Lung microvascular endothelial cell (primary cell): ENCODE measurements around the gene RASGRF1. TPM values are rescaled to one million over a fixed set of nuclear protein-coding genes. Genes with fewer than 3 reads are reported as not detected.
"Not testable (repeated sequence)": the region's sequence is repeated elsewhere in the genome, so short reads cannot be mapped to it uniquely, and the experiment has no call there.

Source experiments
- DNase-seq, 2 donors: peaks; one replicate each; pipeline versions ENCODE4 v3.0.0 to v3.0.0-alpha.2; 2010; ENCODE audit warnings: low read depth in 2 of 2
- total RNA-seq: library from RNA; depleted of rRNA; stranded (reverse); fragments of >200 nt; gene quantifications from 2 replicates; pipeline ENCODE4 v1.2.1, GENCODE V29; 2014

The RASGRF1 gene
- total RNA-seq = 0.65 and 1.8 TPM in 2 replicates

GRCh38 chr15:79090487-79091203, at the start of gene RASGRF1:
Gene RASGRF1, minus strand, starts transcription at chr15:79090780. Its CDS starts 282 bp downstream, at chr15:79090498.
- DNase-seq = peak in 1 of 2 donors; percentile 12

GRCh38 chr15:79136434-79137046, 46.0 kb upstream of the RASGRF1 start:
- no peak for DNase-seq

- no peak for DNase-seq
Observed at GRCh38 chr15:79133309-79133708, 42.7 kb upstream of the RASGRF1 start.

GRCh38 chr15:79132770-79133169, 42.2 kb upstream of the RASGRF1 start:
- no peak for DNase-seq

- DNase-seq = no peak
Observed at GRCh38 chr15:79132361-79132760, 41.8 kb upstream of the RASGRF1 start.

GRCh38 chr15:79130535-79131130, 40.1 kb upstream of the RASGRF1 start:
- peak in 1 of 2 donors; percentile 17 for DNase-seq

GRCh38 chr15:79129235-79129634, 38.7 kb upstream of the RASGRF1 start:
- DNase-seq = no peak

- no peak for DNase-seq
Observed at GRCh38 chr15:79128556-79128955, 38.0 kb upstream of the RASGRF1 start.

GRCh38 chr15:79124388-79124787, 33.8 kb upstream of the RASGRF1 start:
- no peak for DNase-seq

- DNase-seq = no peak
Observed at GRCh38 chr15:79122991-79123390, 32.4 kb upstream of the RASGRF1 start.

GRCh38 chr15:79122391-79122790, 31.8 kb upstream of the RASGRF1 start:
- DNase-seq = no peak

- no peak for DNase-seq
Observed at GRCh38 chr15:79121571-79121970, 31.0 kb upstream of the RASGRF1 start.

GRCh38 chr15:79117442-79118204, 27.0 kb upstream of the RASGRF1 start:
- DNase-seq = no peak

- DNase-seq = no peak
Observed at GRCh38 chr15:79116771-79117170, 26.2 kb upstream of the RASGRF1 start.

- DNase-seq = no peak
Observed at GRCh38 chr15:79115986-79116665, 25.5 kb upstream of the RASGRF1 start.

GRCh38 chr15:79113831-79114230, 23.3 kb upstream of the RASGRF1 start:
- DNase-seq = no peak

- not testable (repeated sequence) for DNase-seq
Observed at GRCh38 chr15:79111404-79111803, 20.8 kb upstream of the RASGRF1 start.

GRCh38 chr15:79105141-79105540, 14.6 kb upstream of the RASGRF1 start:
- DNase-seq = no peak

GRCh38 chr15:79102595-79102994, 12.0 kb upstream of the RASGRF1 start:
- no peak for DNase-seq

- no peak for DNase-seq
Observed at GRCh38 chr15:79101866-79102581, 11.4 kb upstream of the RASGRF1 start.

- peak in 1 of 2 donors; percentile 12 for DNase-seq
Observed at GRCh38 chr15:79099692-79100091, 9.1 kb upstream of the RASGRF1 start.
